HepG2 (cell line): ENCODE measurements around the gene KDM7A. TPM values are rescaled to one million over a fixed set of nuclear protein-coding genes. Genes with fewer than 3 reads are reported as not detected.

ENCODE experiments used
- ATAC-seq: fragments of 200-7000 bp; cut with Tn5 transposase; 3 replicates; pipeline ENCODE4 v1.9.1; 2020; ENCODE audit warnings: mild to moderate bottlenecking, moderate library complexity
- BruUV-seq: library from RNA; stranded (reverse); fragments of 400-500 nt; replicated peaks from 2 replicates; lab custom pipeline; 2021; lab: Mats Ljungman, UMichigan
- CTCF ChIA-PET: fragments of 300-600 bp; formaldehyde crosslinking; extraction: SDS; loops from one replicate; lab custom pipeline; 2021; ENCODE audit warnings: low total read pairs, inconsistent platforms, low intra/inter-chr PET ratio; lab: Yijun Ruan, JAX
- POLR2A ChIA-PET: fragments of 350-600 bp; sonication (Branson Sonifier 250); formaldehyde crosslinking; loops from one replicate; lab custom pipeline; 2020; ENCODE audit warnings: antibody characterized with exemption, inconsistent platforms; lab: Yijun Ruan, JAX
- DNase-seq: peaks from one replicate; pipeline ENCODE4 v3.0.0-alpha.2; 2015; ENCODE audit warnings: low spot score
- FAIRE-seq: peaks from 3 replicates; lab custom pipeline; 2011; peaks lifted over from hg19 to GRCh38; lab: Jason Lieb, UNC
- H2AFZ ChIP-seq: one replicate; pipeline ENCODE4 v1.6.1; 2011; ENCODE audit warnings: low read length, inconsistent platforms
- H3K27ac ChIP-seq: fragments of 300-600 bp; 3 replicates; pipeline ENCODE4 v1.8.0; 2011; ENCODE audit warnings: mixed run types, mild to moderate bottlenecking, mixed read lengths, low read length, inconsistent platforms; ENCODE audit not compliant: insufficient read depth; ENCODE audit errors: extremely low read length
- H3K27me3 ChIP-seq, 2 experiments: fragments of 200-600 bp in 1 of 2; 2 replicates in 1 of 2; 3 replicates in 1 of 2; pipeline versions ENCODE4 v1.6.0 to v1.8.0; 2011; ENCODE audit warnings: low read length in 2 of 2, mild to moderate bottlenecking in 2 of 2, moderate library complexity in 2 of 2, inconsistent platforms in 1 of 2; ENCODE audit not compliant: insufficient read depth in 2 of 2, control insufficient read depth in 1 of 2
- H3K36me3 ChIP-seq, 2 experiments: fragments of 200-600 bp in 1 of 2; replicated peaks in 1 of 2; 2 replicates in 1 of 2; 3 replicates in 1 of 2; pipeline versions ENCODE4 v1.5.1 to v1.8.0; 2011; ENCODE audit warnings: low read length in 2 of 2, inconsistent platforms in 1 of 2; ENCODE audit not compliant: insufficient read depth in 2 of 2, control insufficient read depth in 1 of 2
- H3K4me1 ChIP-seq: 2 replicates; pipeline ENCODE4 v1.5.1; 2012; ENCODE audit warnings: low read length, inconsistent platforms; ENCODE audit not compliant: insufficient read depth
- H3K4me2 ChIP-seq: 2 replicates; pipeline ENCODE4 v1.6.0; 2011; ENCODE audit warnings: low read depth, low read length, inconsistent platforms
- H3K4me3 ChIP-seq, 3 experiments: fragments of 200-600 bp in 1 of 3; sonication (generic), shearing (Covaris generic) in 1 of 3; replicated peaks in 1 of 3; 2 replicates each; pipeline ENCODE4 v1.5.1; 2011 to 2016; ENCODE audit warnings: low read length in 3 of 3, inconsistent platforms in 2 of 3, low read depth in 2 of 3, mild to moderate bottlenecking in 2 of 3, control low read depth in 1 of 3, mixed read lengths in 1 of 3; ENCODE audit not compliant: insufficient read depth in 1 of 3
- H3K79me2 ChIP-seq: one replicate; pipeline ENCODE4 v1.6.1; 2011; ENCODE audit warnings: low read length, inconsistent platforms; ENCODE audit not compliant: insufficient read depth
- H3K9ac ChIP-seq: 2 replicates; pipeline ENCODE4 v1.6.0; 2011; ENCODE audit warnings: mild to moderate bottlenecking, low read depth, low read length, inconsistent platforms; ENCODE audit not compliant: insufficient read depth
- H3K9me3 ChIP-seq: 2 replicates; pipeline ENCODE4 v1.5.1; 2012; ENCODE audit warnings: mild to moderate bottlenecking, low read length
- H4K20me1 ChIP-seq: 2 replicates; pipeline ENCODE4 v1.6.0; 2011; ENCODE audit warnings: inconsistent platforms, mild to moderate bottlenecking, low read length, moderate library complexity; ENCODE audit not compliant: insufficient read depth
- CEBPB ChIP-seq: IDR thresholded peaks from 2 replicates; pipeline ENCODE4 v1.6.1; 2011; ENCODE audit warnings: low read depth, low read length, improper control_type of control experiment, borderline replicate concordance
- CEBPG ChIP-seq: IDR thresholded peaks from 2 replicates; pipeline ENCODE4 v1.6.1; 2016
- PRDM4 ChIP-seq: sonication (generic); formaldehyde crosslinking; IDR thresholded peaks from 2 replicates; pipeline ENCODE4 v1.9.0; 2021; ENCODE audit warnings: missing genetic modification reagents, borderline replicate concordance
- TBX3 ChIP-seq: fragments of 450-650 bp; IDR thresholded peaks from 2 replicates; pipeline ENCODE4 v1.6.1; 2017; ENCODE audit warnings: antibody characterized with exemption, mild to moderate bottlenecking, inconsistent platforms, borderline replicate concordance
- ZNF614 ChIP-seq: IDR thresholded peaks from 2 replicates; pipeline ENCODE4 v1.6.1; 2018; ENCODE audit warnings: missing biosample characterization, missing genetic modification reagents, inconsistent platforms, borderline replicate concordance
- WGBS: methylation state at CpG from one replicate; pipeline ENCODE4 v1.1.6; 2017; ENCODE audit warnings: low lambda C conversion rate; 5-methylcytosine and 5-hydroxymethylcytosine counted together
- in situ Hi-C: cut with HindIII; loops from 2 replicates; pipeline ENCODE4 v1.10.0; 2017; ENCODE audit warnings: low pct_unique_long_range_greater_than_20kb; ENCODE audit not compliant: extremely low pct_ligation_motif_present
- intact Hi-C: fragments of 100-400 bp; cut with micrococcal nuclease; formaldehyde crosslinking; loops from one replicate; pipeline ENCODE4 v1.10.0; 2022; ENCODE audit not compliant: unreplicated experiment
- polyA plus RNA-seq, 8 experiments: library from polyadenylated mRNA; depleted of rRNA in 3 of 8; stranded (reverse) in 7 of 8; unstranded in 1 of 8; fragments of >200 nt; fragmentation: Illumina TruSeq in 4 of 8; extraction: Trizol in 4 of 8; gene quantifications; 2 replicates each; pipeline versions ENCODE4 v1.2.1 to v1.2.3, GENCODE V29; 2011 to 2016; ENCODE audit warnings: low read depth in 4 of 8, missing spikeins in 1 of 8, mixed read lengths in 1 of 8; ENCODE audit not compliant: insufficient read depth in 1 of 8
- total RNA-seq, 5 experiments: library from RNA; depleted of rRNA; stranded (reverse); fragments of >200 nt; fragmentation: Illumina TruSeq; extraction: Trizol; gene quantifications; 2 replicates each; pipeline ENCODE4 v1.2.3, GENCODE V29; 2016; ENCODE audit warnings: low read depth in 1 of 5
- TF ChIP-seq, protein P1 (sequence below): IDR thresholded peaks from 2 replicates; pipeline ENCODE4 v1.6.1; 2018; ENCODE audit warnings: missing genetic modification reagents, mild to moderate bottlenecking, missing compliant biosample characterization

KDM7A gene
- total and polyA plus RNA-seq, 2 of the 13 experiments (the other 11 are each of a cell fraction or from before 2014, with no cell fraction given): 10.8 to 16.8 TPM

DNA sequence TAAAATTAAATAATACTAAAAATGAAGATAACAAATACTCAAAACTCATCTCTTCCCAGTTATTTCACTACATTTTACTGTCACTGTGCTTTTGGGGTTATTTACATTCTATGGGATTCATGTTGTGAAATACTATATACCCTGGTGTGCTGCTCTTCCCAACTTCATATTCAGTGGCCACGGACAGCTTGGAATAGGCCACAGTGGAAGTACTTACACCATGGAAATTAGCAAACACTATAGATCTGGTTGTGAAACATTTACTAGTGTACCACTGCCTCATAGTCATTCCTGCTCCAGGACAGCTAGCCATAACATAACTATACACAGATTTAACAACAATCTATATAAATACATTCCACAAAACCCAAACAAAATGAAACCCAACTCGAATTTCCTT is 21.2 kb upstream of the KDM7A start:
- DNase-seq (no peak), ATAC-seq (peak; percentile 49; the same call in 1 of the 3 replicates), FAIRE-seq (no peak)
- BruUV-seq: no TSS peak
- ChIA-PET CTCF (no interaction called here), POLR2A (interaction anchor here (1.7 kb wide), 1 partner anchor 21 kb away, joined by 4 read pairs; the partner anchor contains the start of gene KDM7A)
- no peaks in the 10 kb centered on the region for H3K9me3 ChIP-seq
- no peaks in the 10 kb centered on the region for H4K20me1 ChIP-seq
- H3K4me2 ChIP-seq: no peak overlapping the region
- 0% methylated on average over 2 of the region's 2 CpGs for WGBS
- H3K4me3 ChIP-seq: no peak overlapping the region
- no peaks in the 10 kb centered on the region for H3K79me2 ChIP-seq
- H2AFZ ChIP-seq: no peak overlapping the region
- H3K27me3 ChIP-seq: peaks cover 0 to 9% of the 10 kb centered on the region in 2 experiments; a peak in 2 of 5 replicates
- intact Hi-C loops: no loop called here
- no peak overlapping the region for H3K27ac ChIP-seq
- H3K36me3 ChIP-seq: no peaks in the 10 kb centered on the region
- in situ Hi-C loops: no loop called here
- peaks cover 41% of the 10 kb centered on the region for H3K4me1 ChIP-seq
- no peak overlapping the region for H3K9ac ChIP-seq
- TF ChIP-seq CEBPB: 0 out of 2 replicates have a peak, but pooled peaks have one; percentile 33
- TF ChIP-seq CEBPG: peak; percentile 19; the same call in 1 of the 2 replicates
- no peak for TF ChIP-seq PRDM4
- peak; percentile 92 for TF ChIP-seq ZNF614 (CRISPR knock-in tag)

DNA sequence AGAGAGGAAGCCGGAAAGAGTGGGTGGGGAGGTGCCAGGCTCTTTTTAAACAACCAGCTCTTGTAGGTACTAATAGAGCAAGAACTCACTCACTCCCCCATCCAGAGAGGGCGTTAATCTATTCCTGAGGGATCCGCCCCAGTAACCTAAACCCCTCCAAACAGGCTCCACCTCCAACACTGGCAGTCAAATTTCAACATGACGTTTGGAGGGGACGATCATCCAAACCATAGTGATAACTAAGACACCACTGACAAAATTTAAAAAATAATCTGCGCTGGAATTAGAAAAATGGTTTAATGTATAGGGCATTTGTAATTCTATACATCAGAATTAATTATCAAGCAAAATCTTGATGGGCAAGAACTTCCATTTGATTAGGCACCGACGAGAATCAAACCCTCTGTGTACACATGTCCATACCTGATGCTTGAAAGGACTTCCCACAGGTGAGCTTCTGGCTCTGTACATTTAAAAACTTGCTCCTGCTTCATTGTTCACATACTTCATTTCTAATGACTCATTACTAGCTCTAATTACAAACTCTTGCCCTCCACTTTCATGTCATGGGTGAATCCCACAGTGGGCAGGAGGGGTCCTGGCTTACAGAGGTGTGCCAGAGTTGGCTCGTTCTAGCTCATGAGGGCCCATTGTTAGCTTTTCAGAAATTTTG is 20.6 kb upstream of the KDM7A start:
- Histone ChIP-seq H3K4me3 (no peak overlapping the region), H4K20me1 (no peaks in the 10 kb centered on the region), H2AFZ (no peak overlapping the region), H3K27me3 (peaks cover 0 to 5% of the 10 kb centered on the region in 2 experiments; a peak in 2 of 5 replicates), H3K27ac (no peak overlapping the region), H3K4me2 (no peak overlapping the region), H3K4me1 (peaks cover 46% of the 10 kb centered on the region), H3K9me3 (no peaks in the 10 kb centered on the region), H3K9ac (no peak overlapping the region), H3K36me3 (no peaks in the 10 kb centered on the region), H3K79me2 (no peaks in the 10 kb centered on the region)
- intact Hi-C loops (no loop called here), in situ Hi-C loops (no loop called here)
- ATAC-seq: peak; percentile 50
- no peak for FAIRE-seq
- WGBS: 30% methylated on average over 9 of the region's 9 CpGs
- DNase-seq: no peak
- ChIA-PET CTCF (no interaction called here), POLR2A (interaction anchor here (1.1 to 1.7 kb wide), 2 partner anchors 20 to 33 kb away, joined by 3 to 4 read pairs; partner anchors contain the start of gene KDM7A)
- no peak for TF ChIP-seq TBX3
- TF ChIP-seq, protein P1, sequence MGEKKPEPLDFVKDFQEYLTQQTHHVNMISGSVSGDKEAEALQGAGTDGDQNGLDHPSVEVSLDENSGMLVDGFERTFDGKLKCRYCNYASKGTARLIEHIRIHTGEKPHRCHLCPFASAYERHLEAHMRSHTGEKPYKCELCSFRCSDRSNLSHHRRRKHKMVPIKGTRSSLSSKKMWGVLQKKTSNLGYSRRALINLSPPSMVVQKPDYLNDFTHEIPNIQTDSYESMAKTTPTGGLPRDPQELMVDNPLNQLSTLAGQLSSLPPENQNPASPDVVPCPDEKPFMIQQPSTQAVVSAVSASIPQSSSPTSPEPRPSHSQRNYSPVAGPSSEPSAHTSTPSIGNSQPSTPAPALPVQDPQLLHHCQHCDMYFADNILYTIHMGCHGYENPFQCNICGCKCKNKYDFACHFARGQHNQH (CRISPR knock-in tag): 0 out of 2 replicates have a peak, but pooled peaks have one; percentile 5
- no TSS peak for BruUV-seq
